Adrenal gland (tissue), 19 donors: ENCODE data around the gene ENPP6. TPM values are rescaled to one million over a fixed set of nuclear protein-coding genes. Genes with fewer than 3 reads are reported as not detected.

Source experiments
- DNase-seq, 7 donors: peaks; one replicate each; pipeline ENCODE4 v3.0.0-alpha.2; 2019 to 2020
- H3K27ac ChIP-seq, 5 donors: fragments of 200-600 bp; sonication (generic) in 4 of 5; 1 replicate in 3 of 5; 2 replicates in 2 of 5; pipeline versions ENCODE4 v1.5.1 to v1.8.0; 2016 to 2020; ENCODE audit warnings: mild to moderate bottlenecking in 1 of 5
- H3K27me3 ChIP-seq: fragments of 200-600 bp; 2 replicates; pipeline ENCODE4 v1.8.0; 2021
- H3K36me3 ChIP-seq, 2 donors: fragments of 200-600 bp; replicated peaks in 1 of 2; 1 replicate in 1 of 2; 2 replicates in 1 of 2; pipeline versions ENCODE4 v1.5.1 to v1.8.0; 2018 to 2022
- H3K4me1 ChIP-seq, 2 donors: fragments of 200-600 bp; replicated peaks in 1 of 2; 1 replicate in 1 of 2; 2 replicates in 1 of 2; pipeline versions ENCODE4 v1.5.1 to v1.8.0; 2018 to 2021
- H3K4me3 ChIP-seq, 4 donors: fragments of 200-600 bp; sonication (generic) in 3 of 4; one replicate each; pipeline ENCODE4 v1.5.1; 2016 to 2018
- H3K9me3 ChIP-seq, 3 donors: fragments of 200-600 bp; sonication (generic) in 1 of 3; replicated peaks in 1 of 3; 1 replicate in 2 of 3; 2 replicates in 1 of 3; pipeline versions ENCODE4 v1.5.1 to v1.8.0; 2016 to 2021
- POLR2A ChIP-seq, 2 donors: fragments of 450-650 bp; IDR thresholded peaks; one replicate each; pipeline ENCODE4 v1.6.1; 2017; ENCODE audit warnings: antibody characterized with exemption in 2 of 2, mild to moderate bottlenecking in 2 of 2, moderate library complexity in 1 of 2
- WGBS, 4 donors: extraction: QIAGEN DNeasy Blood & Tissue Kit in 2 of 4; methylation state at CpG; one replicate each; pipeline versions ENCODE4 v1.1.5 to v1.1.7; 2013 to 2017; 5-methylcytosine and 5-hydroxymethylcytosine counted together
- intact Hi-C, 2 donors: fragments of 100-400 bp; cut with DNase I; formaldehyde crosslinking; loops; one replicate each; pipeline versions ENCODE4 v1.14.1 to v1.15.0; 2022 to 2023
- long read RNA-seq, 10 donors: library from polyadenylated mRNA in 3 of 10; unstranded in 2 of 10; stranded (forward) in 1 of 10; transcript quantifications; one replicate each; pipeline ENCODE4 v2.0.0 and lab custom pipeline, GENCODE V29; 2021 to 2026
- polyA plus RNA-seq, 3 donors: library from polyadenylated mRNA; stranded (reverse); fragments of 200-250 nt in 2 of 3; fragments of 350-450 nt in 1 of 3; fragmentation: Illumina TruSeq in 1 of 3; extraction: RNeasy Lipid Tissue Mini Kit (QIAGEN cat#74804) in 1 of 3; gene quantifications; one replicate each; pipeline ENCODE4 v1.2.3, GENCODE V29; 2013 to 2014
- total RNA-seq, 9 donors: library from RNA; depleted of rRNA in 4 of 9; stranded (reverse); fragments of >200 nt in 4 of 9; fragments of 120-200 nt in 1 of 9; fragmentation: NEBNext Ultra II Directional in 1 of 9; extraction: Animal tissue kit (Norgen Biotek cat#: 25700) in 1 of 9; gene quantifications; one replicate each; pipeline versions ENCODE4 v1.1.0 to v1.2.4, GENCODE V29; 2013 to 2023
- TF ChIP-seq, protein P1 (sequence below), 6 experiments: fragments of 450-650 bp in 4 of 6; fragments of 200-600 bp in 2 of 6; sonication (generic) in 1 of 6; IDR thresholded peaks; 1 replicate in 5 of 6; 2 replicates in 1 of 6; pipeline versions ENCODE4 v1.5.1 to v1.8.0; 2016 to 2021; ENCODE audit warnings: antibody characterized with exemption in 6 of 6, mild to moderate bottlenecking in 2 of 6, moderate library complexity in 1 of 6
- donor health status: healthy with polysubstance abuse.
- donor health status: Bipolar disorder and iron deficiency.
- donor health status: DM: yes; HTN: yes; CAD: no.
- donor health status: DM: no; HTN: no; CAD: no.
- donor health status: DM: no; HTN: no; CAD: no.
- donor health status: DM: yes; HTN: yes; CAD: no.

Gene ENPP6
- total RNA-seq (10 to 100 TPM in 1 of 9 donors, 1 to 10 TPM in 1, under 1 TPM in 6, not detected in 1; 0.18 to 11.3 (median 0.39) TPM), polyA plus RNA-seq (under 1 TPM; 0.40 to 0.84 (median 0.72) TPM)
- long read RNA-seq, donor 1, partial matches to known transcripts: 0 of 1 reads
- long read RNA-seq, donor 1, other reads (novel, unspliced or antisense): 0 of 1 reads
- long read RNA-seq, donor 2, partial matches to known transcripts: 0 of 3 reads
- long read RNA-seq, donor 2, other reads (novel, unspliced or antisense): 0 of 3 reads
- long read RNA-seq, donor 3, partial matches to known transcripts: 0 of 1 reads
- long read RNA-seq, donor 3, other reads (novel, unspliced or antisense): 0 of 1 reads
- long read RNA-seq, donor 4: 0 reads
- long read RNA-seq, donor 5, partial matches to known transcripts: 1 of 1 reads
- long read RNA-seq, donor 5, other reads (novel, unspliced or antisense): 0 of 1 reads
- long read RNA-seq, donor 6, partial matches to known transcripts: 1 of 1 reads
- long read RNA-seq, donor 6, other reads (novel, unspliced or antisense): 0 of 1 reads
- long read RNA-seq, donor 7, partial matches to known transcripts: 0 of 2 reads
- long read RNA-seq, donor 7, other reads (novel, unspliced or antisense): 0 of 2 reads
- long read RNA-seq, donor 8, partial matches to known transcripts: 0 of 2 reads
- long read RNA-seq, donor 8, other reads (novel, unspliced or antisense): 0 of 2 reads
- long read RNA-seq, donor 9, partial matches to known transcripts: 0 of 1 reads
- long read RNA-seq, donor 9, other reads (novel, unspliced or antisense): 0 of 1 reads
- long read RNA-seq, donor 10, partial matches to known transcripts: 0 of 1 reads
- long read RNA-seq, donor 10, other reads (novel, unspliced or antisense): 0 of 1 reads

DNA sequence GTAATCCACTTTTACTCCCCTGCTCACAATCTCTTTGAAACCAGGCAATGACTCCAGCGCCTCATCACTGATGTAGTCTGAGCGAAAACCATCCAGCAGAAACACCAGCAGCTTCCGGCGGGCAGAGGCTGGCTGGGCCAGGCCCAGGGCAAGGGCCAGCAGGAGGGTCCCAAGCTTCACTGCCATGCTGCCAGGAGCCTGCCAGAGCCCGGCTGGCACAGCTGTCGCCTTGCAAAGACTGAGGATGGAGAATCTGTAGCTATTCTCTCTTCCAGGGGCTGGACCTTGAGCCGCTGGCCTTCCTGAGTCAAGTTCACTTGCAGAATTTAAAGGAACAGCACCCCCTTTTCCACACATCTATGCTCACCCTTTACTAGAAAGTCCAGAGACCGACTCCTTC, at the start of gene ENPP6:
Gene ENPP6, minus strand, starts transcription at position 240 of the 400 bp plus-strand sequence. Its CDS starts 54 bp downstream, at position 186.
- intact Hi-C loops: no loop called here
- TF ChIP-seq, protein P1, sequence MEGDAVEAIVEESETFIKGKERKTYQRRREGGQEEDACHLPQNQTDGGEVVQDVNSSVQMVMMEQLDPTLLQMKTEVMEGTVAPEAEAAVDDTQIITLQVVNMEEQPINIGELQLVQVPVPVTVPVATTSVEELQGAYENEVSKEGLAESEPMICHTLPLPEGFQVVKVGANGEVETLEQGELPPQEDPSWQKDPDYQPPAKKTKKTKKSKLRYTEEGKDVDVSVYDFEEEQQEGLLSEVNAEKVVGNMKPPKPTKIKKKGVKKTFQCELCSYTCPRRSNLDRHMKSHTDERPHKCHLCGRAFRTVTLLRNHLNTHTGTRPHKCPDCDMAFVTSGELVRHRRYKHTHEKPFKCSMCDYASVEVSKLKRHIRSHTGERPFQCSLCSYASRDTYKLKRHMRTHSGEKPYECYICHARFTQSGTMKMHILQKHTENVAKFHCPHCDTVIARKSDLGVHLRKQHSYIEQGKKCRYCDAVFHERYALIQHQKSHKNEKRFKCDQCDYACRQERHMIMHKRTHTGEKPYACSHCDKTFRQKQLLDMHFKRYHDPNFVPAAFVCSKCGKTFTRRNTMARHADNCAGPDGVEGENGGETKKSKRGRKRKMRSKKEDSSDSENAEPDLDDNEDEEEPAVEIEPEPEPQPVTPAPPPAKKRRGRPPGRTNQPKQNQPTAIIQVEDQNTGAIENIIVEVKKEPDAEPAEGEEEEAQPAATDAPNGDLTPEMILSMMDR (IDR thresholded peaks at IDR 0.05): no peak
- no peak for TF ChIP-seq POLR2A (IDR thresholded peaks at IDR 0.05)
- Histone ChIP-seq H3K4me1 (no peaks in the 10 kb centered on the region), H3K27me3 (no peaks in the 10 kb centered on the region), H3K4me3 (no peak within 1 kb of the TSS), H3K9me3 (no peaks in the 10 kb centered on the region), H3K27ac (no peak within 1 kb of the TSS), H3K36me3 (no peaks in the 10 kb centered on the region)
- 40 to 68% (median 41%) methylated on average over 4 to 8 of the region's 8 CpGs for WGBS, 4 donors
- DNase-seq: no peak

DNA sequence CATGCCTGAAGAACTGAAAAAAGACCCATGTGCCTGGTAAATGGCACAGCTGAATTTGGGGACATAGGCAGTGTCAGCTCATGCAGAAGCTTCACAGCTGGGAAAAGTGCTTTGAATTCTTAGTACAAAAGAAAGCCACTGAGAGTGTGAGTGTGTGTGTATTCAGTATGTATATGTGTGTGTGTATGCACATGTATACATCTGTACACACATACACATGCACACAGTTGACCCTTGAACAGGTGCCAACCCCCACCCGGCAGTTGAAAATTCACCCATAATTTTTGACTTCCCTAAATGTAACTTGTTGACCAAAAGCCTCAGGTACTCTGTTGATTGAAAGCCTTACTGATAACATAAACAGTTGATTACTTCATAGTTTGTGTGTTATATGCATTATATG, 49.5 kb upstream of the ENPP6 start:
- no peak overlapping the region for H3K27ac ChIP-seq
- 77 to 92% (median 84%) methylated on average over 1 of the region's 1 CpG for WGBS, 4 donors
- H3K36me3 ChIP-seq: no peaks in the 10 kb centered on the region
- H3K27me3 ChIP-seq: no peaks in the 10 kb centered on the region
- no peaks in the 10 kb centered on the region for H3K4me1 ChIP-seq
- no peaks in the 10 kb centered on the region for H3K9me3 ChIP-seq
- intact Hi-C loops: no loop called here
- TF ChIP-seq POLR2A (IDR thresholded peaks at IDR 0.05): no peak
- TF ChIP-seq, protein P1 (IDR thresholded peaks at IDR 0.05): no peak
- peak in 1 of 7 donors; percentile 43 for DNase-seq
- H3K4me3 ChIP-seq: no peak overlapping the region

GRCh38 chr4:184265546-184266351, 48.1 kb upstream of the ENPP6 start:
- H3K27me3 ChIP-seq: no peaks in the 10 kb centered on the region
- intact Hi-C loops: no loop called here
- DNase-seq: peak in 1 of 7 donors; percentile 49
- no peaks in the 10 kb centered on the region for H3K36me3 ChIP-seq
- H3K9me3 ChIP-seq: no peaks in the 10 kb centered on the region
- no peaks in the 10 kb centered on the region for H3K4me1 ChIP-seq
- H3K4me3 ChIP-seq: no peak overlapping the region
- 73 to 83% (median 76%) methylated on average over 16 of the region's 16 CpGs for WGBS, 4 donors
- H3K27ac ChIP-seq: no peak overlapping the region
- no peak for TF ChIP-seq POLR2A (IDR thresholded peaks at IDR 0.05)
- TF ChIP-seq, protein P1 (IDR thresholded peaks at IDR 0.05): no peak
